ENCODE measurements around the gene SNX9. TPM values are rescaled to one million over a fixed set of nuclear protein-coding genes. Genes with fewer than 3 reads are reported as not detected.
A peak's percentile ranks its signal among the peaks of the same experiment; 100 is the strongest.

SNX9 gene
- total RNA-seq, 1 experiment from 2014 or later: 33.1 TPM

GRCh38 chr6:157811476-157812173 lies 11.4 kb upstream of the SNX9 start:
- ChIA-PET CTCF (interaction anchor here (0.8 kb wide), 1 partner anchor 143 kb away, joined by 4 read pairs; no protein-coding TSS in a partner anchor), POLR2A (no interaction called here)
- Mint-ChIP-seq H3K4me1 (ENCODE audit: insufficient read depth, unreplicated experiment) (peaks cover 20% of the 10 kb centered on the region), H3K27me3 (ENCODE audit: insufficient read depth, unreplicated experiment) (no peaks in the 10 kb centered on the region), H3K27ac (ENCODE audit: low read depth, unreplicated experiment) (no peak overlapping the region), H3K4me3 (ENCODE audit: unreplicated experiment) (no peak overlapping the region), H3K36me3 (ENCODE audit: insufficient read depth, unreplicated experiment) (no peaks in the 10 kb centered on the region), H3K9me3 (ENCODE audit: unreplicated experiment) (no peaks in the 10 kb centered on the region)
- DNase-seq (ENCODE audit: unreplicated experiment): no peak
- no peak for TF ChIP-seq CTCF (IDR thresholded peaks at IDR 0.05; ENCODE audit: unreplicated experiment)
- BruUV-seq (replicated peaks): no TSS peak
- intact Hi-C loops (cut with micrococcal nuclease): no loop called here

GRCh38 chr6:157812425-157813171 lies 10.4 kb upstream of the SNX9 start:
- no TSS peak for BruUV-seq (replicated peaks)
- H3K27ac Mint-ChIP-seq (ENCODE audit: low read depth, unreplicated experiment): peak overlapping the region; percentile 65
- no peak for DNase-seq (ENCODE audit: unreplicated experiment)
- no peak for TF ChIP-seq CTCF (IDR thresholded peaks at IDR 0.05; ENCODE audit: unreplicated experiment)
- no peaks in the 10 kb centered on the region for H3K27me3 Mint-ChIP-seq (ENCODE audit: insufficient read depth, unreplicated experiment)
- no peak overlapping the region for H3K4me3 Mint-ChIP-seq (ENCODE audit: unreplicated experiment)
- no peaks in the 10 kb centered on the region for H3K9me3 Mint-ChIP-seq (ENCODE audit: unreplicated experiment)
- CTCF ChIA-PET: interaction anchor here (0.6 to 0.8 kb wide), 2 partner anchors 47 to 144 kb away, joined by 3 to 4 read pairs; no protein-coding TSS in a partner anchor
- no peaks in the 10 kb centered on the region for H3K36me3 Mint-ChIP-seq (ENCODE audit: insufficient read depth, unreplicated experiment)
- intact Hi-C loops (cut with micrococcal nuclease): no loop called here
- peaks cover 20% of the 10 kb centered on the region for H3K4me1 Mint-ChIP-seq (ENCODE audit: insufficient read depth, unreplicated experiment)
- POLR2A ChIA-PET: no interaction called here

GRCh38 chr6:157813191-157813590 lies 9.9 kb upstream of the SNX9 start:
- Mint-ChIP-seq H3K27ac (ENCODE audit: low read depth, unreplicated experiment) (peak overlapping the region; percentile 65), H3K4me1 (ENCODE audit: insufficient read depth, unreplicated experiment) (peaks cover 20% of the 10 kb centered on the region), H3K27me3 (ENCODE audit: insufficient read depth, unreplicated experiment) (no peaks in the 10 kb centered on the region), H3K4me3 (ENCODE audit: unreplicated experiment) (no peak overlapping the region), H3K9me3 (ENCODE audit: unreplicated experiment) (no peaks in the 10 kb centered on the region), H3K36me3 (ENCODE audit: insufficient read depth, unreplicated experiment) (no peaks in the 10 kb centered on the region)
- BruUV-seq (replicated peaks): no TSS peak
- DNase-seq (ENCODE audit: unreplicated experiment): no peak
- no peak for TF ChIP-seq CTCF (IDR thresholded peaks at IDR 0.05; ENCODE audit: unreplicated experiment)
- ChIA-PET POLR2A (interaction anchor here (0.9 to 1.0 kb wide), 2 partner anchors 9 to 49 kb away, joined by 5 read pairs; no protein-coding TSS in a partner anchor), CTCF (no interaction called here)
- intact Hi-C loops (cut with micrococcal nuclease): no loop called here

- intact Hi-C loops (cut with micrococcal nuclease): no loop called here
- ChIA-PET POLR2A (interaction anchor here (0.6 to 1.0 kb wide), 3 partner anchors 9 to 50 kb away, joined by 4 to 5 read pairs (median 5); no protein-coding TSS in a partner anchor), CTCF (interaction anchor here (0.5 kb wide), 1 partner anchor 935 kb away, joined by 3 read pairs; no protein-coding TSS in a partner anchor)
- no TSS peak for BruUV-seq (replicated peaks)
- peak; percentile 65 for DNase-seq (ENCODE audit: unreplicated experiment)
- Mint-ChIP-seq H3K36me3 (ENCODE audit: insufficient read depth, unreplicated experiment) (no peaks in the 10 kb centered on the region), H3K9me3 (ENCODE audit: unreplicated experiment) (no peaks in the 10 kb centered on the region), H3K27ac (ENCODE audit: low read depth, unreplicated experiment) (peak overlapping the region; percentile 65), H3K27me3 (ENCODE audit: insufficient read depth, unreplicated experiment) (no peaks in the 10 kb centered on the region), H3K4me1 (ENCODE audit: insufficient read depth, unreplicated experiment) (peaks cover 20% of the 10 kb centered on the region), H3K4me3 (ENCODE audit: unreplicated experiment) (no peak overlapping the region)
- no peak for TF ChIP-seq CTCF (IDR thresholded peaks at IDR 0.05; ENCODE audit: unreplicated experiment)
Observed at GRCh38 chr6:157813750-157814455, 9.1 kb upstream of the SNX9 start.

Data from MCF 10A (cell line).